ENCODE results near the gene SHMT1. TPM values are rescaled to one million over a fixed set of nuclear protein-coding genes. Genes with fewer than 3 reads are reported as not detected.
"Not testable (repeated sequence)": the region's sequence is repeated elsewhere in the genome, so short reads cannot be mapped to it uniquely, and the experiment has no call there.

SHMT1 gene
- total and polyA plus RNA-seq, 5 experiments from 2014 or later = 17.1 to 35.8 (median 20.5) TPM

DNA sequence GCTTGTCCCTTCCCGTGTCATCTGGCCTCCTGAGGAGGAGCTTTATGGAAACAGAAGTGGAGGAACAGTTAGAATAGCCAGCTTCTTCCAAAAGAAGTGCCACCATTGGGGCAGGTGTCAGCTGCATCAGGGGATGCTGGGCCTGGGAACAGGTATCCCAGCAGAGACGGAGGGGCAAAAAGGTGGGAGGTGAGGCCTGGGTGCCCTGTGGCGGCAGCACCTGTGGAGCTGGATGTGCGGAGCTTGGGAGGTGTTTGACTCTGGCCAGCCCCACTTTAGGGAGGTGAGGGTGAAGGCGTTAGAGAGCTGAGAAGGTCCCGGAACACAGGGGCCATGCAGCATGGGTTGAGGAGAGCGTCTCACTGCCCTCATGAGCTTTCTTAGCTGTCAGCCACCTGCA, 43.0 kb downstream of the SHMT1 start:
- H3K27ac Mint-ChIP-seq = peak overlapping the region in 7 of 10 donors; percentile 2 to 80 (median 43)
- POLR2A ChIA-PET = no interaction called here
- DNase-seq (no peak), ATAC-seq (no peak)
- no peaks in the 10 kb centered on the region for H3K27me3 Mint-ChIP-seq
- peak overlapping the region in 6 of 10 donors; percentile 57 to 81 (median 62) for H3K4me3 Mint-ChIP-seq
- H3K4me1 Mint-ChIP-seq = peaks cover 43 to 86% (median 66%) of the 10 kb centered on the region in 4 donors
- peaks cover 0 to 2% (median 0%) of the 10 kb centered on the region in 9 donors for H3K9me3 Mint-ChIP-seq
- H3K36me3 Mint-ChIP-seq = peaks cover 0 to 62% (median 22%) of the 10 kb centered on the region in 3 donors

DNA sequence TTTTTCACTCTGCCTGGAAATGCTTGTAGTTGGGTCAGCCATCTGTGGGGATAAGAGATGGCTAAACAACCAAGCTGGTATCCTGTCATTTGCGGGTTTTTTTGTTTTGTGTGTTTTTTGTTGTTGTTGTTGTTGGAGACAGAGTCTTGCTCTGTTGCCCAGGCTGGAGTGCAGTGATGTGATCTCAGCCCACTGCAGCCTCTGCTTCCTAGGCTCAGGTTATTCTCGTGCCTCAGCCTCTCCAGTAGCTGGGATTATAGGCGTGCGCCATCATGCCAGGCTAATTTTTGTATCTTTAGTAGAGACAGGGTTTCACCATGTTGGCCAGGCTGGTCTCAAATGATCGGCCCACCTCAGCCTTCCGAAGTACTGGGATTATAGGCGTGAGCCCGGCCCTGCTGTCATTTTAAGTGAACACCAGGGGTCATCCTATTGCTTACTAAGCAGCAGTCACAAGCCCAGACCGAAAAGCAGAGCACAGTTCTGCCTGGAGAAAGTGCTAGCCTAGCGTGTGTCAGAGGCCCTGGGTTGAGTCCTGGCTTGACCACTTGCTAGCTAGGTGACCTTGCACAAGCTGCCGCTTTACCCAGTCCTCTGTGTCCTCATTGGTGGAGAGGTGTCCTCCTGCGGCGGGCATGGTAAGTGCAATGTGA, 43.6 kb downstream of the SHMT1 start:
- ATAC-seq (no peak), DNase-seq (peak in 3 of 10 donors; percentile 9 to 29 (median 12))
- Mint-ChIP-seq H3K36me3 (peaks cover 0 to 57% (median 17%) of the 10 kb centered on the region in 3 donors), H3K27me3 (no peaks in the 10 kb centered on the region), H3K9me3 (peaks cover 0 to 2% (median 0%) of the 10 kb centered on the region in 9 donors), H3K27ac (peak overlapping the region in 5 of 10 donors; percentile 48 to 84 (median 79)), H3K4me3 (peak overlapping the region in 9 of 10 donors; percentile 42 to 81 (median 57)), H3K4me1 (peaks cover 40 to 84% (median 66%) of the 10 kb centered on the region in 4 donors)
- POLR2A ChIA-PET = no interaction called here

DNA sequence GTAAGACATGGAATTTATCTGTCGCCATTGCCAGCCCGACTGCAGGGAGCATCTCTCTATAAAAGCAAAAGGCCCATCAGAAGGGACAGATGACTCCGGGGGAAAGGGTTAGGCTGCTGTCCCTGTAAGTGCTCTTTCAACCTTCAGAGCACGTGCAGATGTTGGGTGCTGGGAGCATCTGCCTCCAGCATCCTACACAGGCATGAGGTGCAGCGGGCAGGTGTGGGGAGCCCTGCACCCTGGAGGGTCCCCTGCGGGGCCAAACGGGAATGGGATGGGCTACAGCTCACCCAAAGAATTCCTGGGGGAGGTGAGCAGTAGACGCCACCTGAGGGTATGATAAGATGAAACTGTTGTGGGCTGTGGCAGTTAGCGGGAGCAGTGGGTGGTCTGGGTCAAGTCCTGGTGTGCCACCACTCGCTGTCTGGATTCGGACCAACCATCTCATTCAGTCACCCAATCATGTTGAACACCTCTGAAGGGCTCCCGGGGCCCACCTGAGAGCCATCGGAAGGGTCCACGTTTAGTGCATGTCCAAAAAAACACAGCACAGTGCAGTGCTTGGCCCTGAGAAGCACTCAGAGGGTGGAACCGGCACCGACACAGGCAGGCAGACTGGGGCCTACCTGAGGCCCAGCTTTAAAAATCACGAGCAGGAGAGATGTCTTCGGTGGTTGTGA, 44.4 kb downstream of the SHMT1 start:
- no peak for ATAC-seq
- H3K27me3 Mint-ChIP-seq = no peaks in the 10 kb centered on the region
- H3K9me3 Mint-ChIP-seq = peaks cover 0 to 2% (median 0%) of the 10 kb centered on the region in 9 donors
- DNase-seq = no peak
- peak overlapping the region; percentile 33 to 81 (median 57) for H3K4me3 Mint-ChIP-seq
- peaks cover 42 to 82% (median 68%) of the 10 kb centered on the region in 4 donors for H3K4me1 Mint-ChIP-seq
- peak overlapping the region in 7 of 10 donors; percentile 21 to 84 (median 35) for H3K27ac Mint-ChIP-seq
- POLR2A ChIA-PET = no interaction called here
- H3K36me3 Mint-ChIP-seq = peaks cover 0 to 48% (median 17%) of the 10 kb centered on the region in 3 donors

DNA sequence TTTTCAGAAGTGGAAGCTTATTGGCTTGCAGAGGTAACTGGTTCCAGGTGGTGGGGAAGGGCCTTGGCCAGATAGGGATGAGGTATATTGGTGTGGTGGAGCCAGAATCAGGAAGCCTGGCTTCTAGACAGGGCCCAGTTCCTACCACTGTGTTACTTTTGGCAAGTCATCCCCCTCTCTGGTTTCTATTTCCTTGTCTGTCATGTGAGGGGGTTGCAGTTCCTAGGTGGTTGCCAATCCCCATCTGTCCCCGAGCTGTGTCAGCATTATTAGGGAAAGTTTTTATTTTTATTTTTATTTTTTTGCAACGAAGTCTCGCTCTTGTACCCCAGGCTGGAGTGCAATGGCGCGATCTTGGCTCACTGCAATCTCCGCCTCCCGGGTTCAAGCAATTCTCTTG, 45.2 kb downstream of the SHMT1 start:
- POLR2A ChIA-PET = no interaction called here
- H3K4me3 Mint-ChIP-seq = peak overlapping the region; percentile 41 to 95 (median 56)
- ATAC-seq (no peak), DNase-seq (no peak)
- H3K36me3 Mint-ChIP-seq = peaks cover 0 to 44% (median 17%) of the 10 kb centered on the region in 3 donors
- H3K4me1 Mint-ChIP-seq = peaks cover 47 to 87% (median 76%) of the 10 kb centered on the region in 4 donors
- peaks cover 0 to 2% (median 0%) of the 10 kb centered on the region in 9 donors for H3K9me3 Mint-ChIP-seq
- peak overlapping the region in 7 of 10 donors; percentile 53 to 68 (median 59) for H3K27ac Mint-ChIP-seq
- H3K27me3 Mint-ChIP-seq = no peaks in the 10 kb centered on the region

DNA sequence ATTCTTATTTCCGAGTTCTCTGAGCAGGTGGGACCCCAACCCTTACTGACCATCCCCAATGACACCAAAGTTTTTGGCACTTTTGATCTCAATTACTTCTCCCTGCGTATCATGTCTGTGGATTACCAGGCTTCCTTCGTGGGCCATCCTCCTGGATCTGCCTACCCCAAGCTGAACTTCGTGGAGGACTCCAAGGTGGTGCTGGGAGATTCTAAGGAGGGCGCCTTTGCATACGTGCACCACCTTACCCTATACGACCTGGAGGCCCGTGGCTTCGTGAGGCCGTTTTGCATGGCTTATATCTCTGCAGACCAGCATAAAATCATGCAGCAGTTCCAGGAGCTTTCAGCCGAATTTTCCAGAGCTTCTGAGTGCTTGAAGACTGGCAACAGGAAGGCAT, 47.4 kb downstream of the SHMT1 start:
- DNase-seq = no peak
- ATAC-seq = no peak
- Mint-ChIP-seq H3K36me3 (peaks cover 0 to 36% (median 17%) of the 10 kb centered on the region in 3 donors), H3K27me3 (no peaks in the 10 kb centered on the region), H3K9me3 (peaks cover 0 to 2% (median 0%) of the 10 kb centered on the region in 9 donors), H3K27ac (peak overlapping the region; percentile 91 to 99 (median 98)), H3K4me1 (peaks cover 43 to 92% (median 85%) of the 10 kb centered on the region in 4 donors), H3K4me3 (peak overlapping the region; percentile 81 to 99 (median 94))
- POLR2A ChIA-PET = interaction anchor here (0.8 to 2.4 kb wide), 7 partner anchors 9 to 228 kb away, joined by 3 to 20 read pairs (median 5); partner anchors contain the start of genes ALKBH5, DRG2, FLII and MIEF2

DNA sequence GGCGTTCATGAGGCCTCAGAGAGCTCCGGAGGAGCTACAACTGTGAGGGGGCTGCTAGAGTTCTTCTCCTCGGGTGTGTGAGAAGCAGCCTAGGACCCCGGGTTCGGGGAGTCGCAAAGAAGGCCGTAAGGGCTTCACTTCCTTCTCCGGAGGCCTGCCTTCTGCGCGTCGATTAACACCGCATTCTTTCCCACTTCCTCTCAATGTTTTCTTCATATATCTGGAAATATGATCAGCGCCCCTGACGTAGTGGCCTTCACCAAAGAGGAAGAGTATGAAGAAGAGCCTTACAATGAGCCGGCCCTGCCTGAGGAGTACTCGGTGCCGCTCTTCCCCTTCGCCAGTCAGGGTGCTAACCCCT, 47.8 kb downstream of the SHMT1 start:
- H3K9me3 Mint-ChIP-seq = peaks cover 0 to 2% (median 0%) of the 10 kb centered on the region in 9 donors
- DNase-seq (peak in 6 of 10 donors; percentile 35 to 73 (median 58)), ATAC-seq (peak; percentile 9 to 42)
- peak overlapping the region; percentile 81 to 99 (median 94) for H3K4me3 Mint-ChIP-seq
- POLR2A ChIA-PET = interaction anchor here (0.8 to 2.4 kb wide), 8 partner anchors 13 to 343 kb away, joined by 3 to 20 read pairs (median 4); partner anchors contain the start of genes ALKBH5, DRC3, DRG2 and FLII
- H3K27me3 Mint-ChIP-seq = no peaks in the 10 kb centered on the region
- peaks cover 39 to 90% (median 84%) of the 10 kb centered on the region in 4 donors for H3K4me1 Mint-ChIP-seq
- H3K36me3 Mint-ChIP-seq = peaks cover 0 to 32% (median 15%) of the 10 kb centered on the region in 3 donors
- H3K27ac Mint-ChIP-seq = peak overlapping the region; percentile 91 to 99 (median 98)

DNA sequence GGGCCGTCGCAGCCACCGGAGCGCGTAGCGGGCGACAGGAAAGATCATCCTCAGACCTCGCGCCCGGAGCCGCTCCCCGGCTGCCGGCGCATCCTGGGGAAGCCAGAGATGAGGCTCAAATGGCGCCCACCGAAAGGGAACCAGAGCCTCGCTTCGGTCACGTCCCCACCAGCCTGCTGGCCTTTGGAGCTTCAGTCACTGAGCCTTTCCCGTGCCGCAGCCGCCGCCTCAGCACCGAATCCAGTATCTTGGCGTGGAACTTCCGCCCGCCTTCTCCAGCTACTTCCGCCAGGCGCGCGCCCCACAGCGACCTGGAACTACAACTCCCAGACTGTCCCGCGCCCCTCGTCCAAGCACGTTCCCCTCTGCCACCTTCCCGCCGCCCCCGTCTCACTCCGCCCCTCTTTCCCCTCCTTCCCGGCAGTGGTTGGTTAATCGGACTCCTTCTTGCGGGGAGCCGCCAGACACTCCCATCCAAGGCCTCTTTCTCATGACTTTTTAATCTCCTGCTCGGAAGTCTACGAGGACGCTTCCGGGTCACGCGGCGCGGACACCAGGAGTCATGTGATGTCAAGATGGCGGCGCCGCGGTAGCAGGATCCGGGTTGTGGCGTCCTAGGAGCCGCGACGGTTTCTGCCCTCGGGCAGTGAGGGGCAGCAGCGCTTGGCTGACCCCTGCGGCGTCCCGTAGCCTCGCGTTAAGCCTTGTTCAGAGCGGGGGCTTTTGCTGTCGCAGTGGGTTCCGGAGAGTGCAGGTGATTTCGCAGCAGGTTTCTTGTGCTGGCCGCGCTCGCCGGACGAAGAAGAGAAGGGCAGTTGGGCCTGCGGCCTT, 48.4 kb downstream of the SHMT1 start, which contains the start of the genes SMCR8 and TOP3A:
TSS of gene SMCR8 (plus strand) at position 563 of the 831 bp plus-strand sequence. CDS start 497 bp downstream, outside the sequence.
TSS of gene TOP3A (minus strand) at position 264 of the 831 bp plus-strand sequence. CDS start at position 48, 216 bp downstream.
- DNase-seq (peak; percentile 93 to 98 (median 98)), ATAC-seq (peak; percentile 92 to 93)
- POLR2A ChIA-PET = interaction anchor here (0.7 to 2.4 kb wide), 11 partner anchors 13 to 1272 kb away, joined by 3 to 20 read pairs (median 4); partner anchors contain the start of genes ALKBH5, DRC3, DRG2 and FLII
- peak within 1 kb of the TSS; percentile 91 to 99 (median 98) for H3K27ac Mint-ChIP-seq
- H3K27me3 Mint-ChIP-seq = no peaks in the 10 kb centered on the region
- H3K36me3 Mint-ChIP-seq = peaks cover 0 to 29% (median 17%) of the 10 kb centered on the region in 3 donors
- H3K4me3 Mint-ChIP-seq = peak within 1 kb of the TSS; percentile 81 to 99 (median 94)
- peaks cover 35 to 88% (median 82%) of the 10 kb centered on the region in 4 donors for H3K4me1 Mint-ChIP-seq
- H3K9me3 Mint-ChIP-seq = peaks cover 0 to 2% (median 0%) of the 10 kb centered on the region in 9 donors

DNA sequence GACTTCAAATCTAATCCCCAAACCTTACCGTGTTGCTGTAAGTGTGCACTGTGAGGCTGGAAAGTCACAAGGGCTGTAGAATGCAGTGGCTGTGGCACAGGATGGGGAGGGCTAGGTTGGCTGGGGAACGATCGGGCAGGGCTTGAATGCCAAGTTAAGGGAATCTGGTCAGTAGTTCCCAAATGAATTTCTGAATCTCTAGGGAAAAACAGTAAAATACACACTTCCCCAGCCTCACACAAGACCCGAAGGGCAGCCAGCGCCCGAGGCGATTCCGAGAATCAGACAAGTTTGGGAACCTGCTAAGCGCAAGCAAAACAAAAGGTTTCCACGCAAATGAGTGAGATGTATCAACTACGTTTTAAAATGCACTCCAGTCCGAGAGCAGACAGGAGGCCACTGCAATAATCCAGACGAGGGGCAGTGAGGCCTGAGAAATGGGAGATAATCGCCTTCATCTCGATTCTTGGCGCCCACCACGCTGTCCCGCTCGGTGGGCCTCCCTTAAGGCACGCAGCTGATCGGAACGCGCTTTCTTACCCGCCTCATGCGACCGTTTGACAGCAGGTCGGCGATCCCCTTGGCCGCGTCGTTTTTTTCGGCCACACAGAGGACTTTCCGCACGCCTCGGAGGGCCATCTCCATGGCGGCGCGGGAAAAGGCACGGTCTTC, 49.2 kb downstream of the SHMT1 start:
- H3K4me1 Mint-ChIP-seq = peaks cover 30 to 82% (median 76%) of the 10 kb centered on the region in 4 donors
- DNase-seq (peak in 1 of 10 donors; percentile 18), ATAC-seq (peak; percentile 3 to 18)
- H3K27me3 Mint-ChIP-seq = no peaks in the 10 kb centered on the region
- peaks cover 0 to 2% (median 0%) of the 10 kb centered on the region in 9 donors for H3K9me3 Mint-ChIP-seq
- H3K27ac Mint-ChIP-seq = peak overlapping the region; percentile 81 to 99 (median 98)
- H3K4me3 Mint-ChIP-seq = peak overlapping the region; percentile 81 to 99 (median 94)
- H3K36me3 Mint-ChIP-seq = peaks cover 0 to 27% (median 17%) of the 10 kb centered on the region in 3 donors
- POLR2A ChIA-PET = interaction anchor here (0.7 to 2.4 kb wide), 10 partner anchors 14 to 1272 kb away, joined by 3 to 20 read pairs (median 4); partner anchors contain the start of genes ALKBH5, DRC3, DRG2 and FLII

DNA sequence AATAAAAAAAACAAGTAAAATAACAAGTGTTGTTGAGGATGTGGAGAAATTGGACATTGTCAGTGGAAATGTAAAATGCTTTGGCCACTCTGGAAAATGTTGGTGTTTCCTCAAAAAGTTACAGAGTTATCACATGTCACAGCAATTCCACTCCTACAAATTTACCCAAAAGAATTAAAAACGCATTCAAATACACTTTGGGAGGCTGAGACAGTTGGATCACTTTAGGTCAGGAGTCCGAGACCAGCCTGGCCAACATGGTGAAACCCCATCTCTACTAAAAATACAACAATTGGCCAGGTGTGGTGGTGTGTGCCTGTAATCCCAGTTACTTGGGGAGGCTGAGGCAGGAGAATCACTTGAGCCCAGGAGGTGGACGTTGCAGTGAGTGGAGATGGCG, 54.1 kb downstream of the SHMT1 start:
- H3K27me3 Mint-ChIP-seq = no peaks in the 10 kb centered on the region
- H3K27ac Mint-ChIP-seq = no peak overlapping the region
- DNase-seq = no peak
- POLR2A ChIA-PET = no interaction called here
- peaks cover 0 to 48% (median 15%) of the 10 kb centered on the region in 3 donors for H3K36me3 Mint-ChIP-seq
- H3K9me3 Mint-ChIP-seq = no peaks in the 10 kb centered on the region
- H3K4me1 Mint-ChIP-seq = peaks cover 13 to 41% (median 35%) of the 10 kb centered on the region in 4 donors
- no peak for ATAC-seq
- H3K4me3 Mint-ChIP-seq = no peak overlapping the region

DNA sequence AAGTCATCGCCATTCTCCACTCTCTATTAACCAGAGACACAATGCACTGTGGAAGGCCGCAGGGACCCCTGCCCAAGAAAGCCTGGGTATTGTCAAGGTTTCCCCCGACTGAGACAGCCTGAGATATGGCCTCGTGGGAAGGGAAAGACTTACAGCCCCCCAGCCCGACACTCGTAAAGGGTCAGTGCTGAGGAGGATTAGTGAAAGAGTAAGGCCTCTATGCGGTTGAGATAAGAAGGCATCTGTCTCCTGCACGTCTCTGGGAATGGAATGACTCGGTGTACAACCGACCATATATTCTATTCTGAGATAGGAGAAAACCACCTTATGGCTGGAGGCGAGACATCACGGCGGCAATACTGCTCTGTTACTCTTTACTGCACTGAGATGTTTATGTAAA, 60.1 kb downstream of the SHMT1 start:
- H3K4me3 Mint-ChIP-seq, DNase-seq, H3K27me3 Mint-ChIP-seq, ATAC-seq, H3K4me1 Mint-ChIP-seq, POLR2A ChIA-PET, H3K27ac Mint-ChIP-seq, H3K9me3 Mint-ChIP-seq: not testable (repeated sequence)
- peaks cover 4 to 83% (median 27%) of the 10 kb centered on the region in 3 donors for H3K36me3 Mint-ChIP-seq

All from naive thymus-derived CD8-positive, alpha-beta T cell (primary cell).